K562 (cell line): ENCODE results near the gene RGS6. TPM values are rescaled to one million over a fixed set of nuclear protein-coding genes. Genes with fewer than 3 reads are reported as not detected.

Source experiments
- ATAC-seq: fragments of 200-7000 bp; cut with Tn5 transposase; 3 replicates; pipeline ENCODE4 v1.9.1; 2020; ENCODE audit warnings: moderate library complexity
- BruUV-seq: library from RNA; stranded (reverse); fragments of 400-500 nt; replicated peaks from 2 replicates; lab custom pipeline; 2021; lab: Mats Ljungman, UMichigan
- CTCF ChIA-PET: fragments of 300-600 bp; formaldehyde crosslinking; extraction: SDS; loops from one replicate; lab custom pipeline; 2021; ENCODE audit warnings: low intra/inter-chr PET ratio; lab: Yijun Ruan, JAX
- POLR2A ChIA-PET: fragments of 300-600, 350-650 bp; sonication (Branson Sonifier 250); formaldehyde crosslinking; extraction: SDS; loops from one replicate; lab custom pipeline; 2021; ENCODE audit warnings: antibody characterized with exemption, inconsistent platforms; lab: Yijun Ruan, JAX
- DNase-seq, 4 experiments: peaks; one replicate each; pipeline versions ENCODE4 v3.0.0 to v3.0.0-alpha.2; 2011 to 2018; ENCODE audit warnings: low spot score in 3 of 4, mixed read lengths in 3 of 4; ENCODE audit errors: extremely low read depth in 1 of 4
- FAIRE-seq: peaks from 2 replicates; lab custom pipeline; 2011; peaks lifted over from hg19 to GRCh38; lab: Jason Lieb, UNC
- H2AFZ ChIP-seq: 2 replicates; pipeline ENCODE4 v1.6.0; 2011; ENCODE audit warnings: low read depth, low read length, control low read depth, inconsistent platforms
- H3K27ac ChIP-seq: fragments of 200-600 bp; 3 replicates; pipeline ENCODE4 v1.8.0; 2011; ENCODE audit warnings: low read depth, mild to moderate bottlenecking, control low read depth, inconsistent platforms, low read length, moderate library complexity, mixed read lengths; ENCODE audit errors: extremely low read depth
- H3K27me3 ChIP-seq, 2 experiments: fragments of 300-600 bp in 1 of 2; 2 replicates in 1 of 2; 3 replicates in 1 of 2; pipeline versions ENCODE4 v1.6.0 to v1.8.0; 2011; ENCODE audit warnings: inconsistent platforms in 2 of 2, low read length in 2 of 2, mild to moderate bottlenecking in 1 of 2, mixed read lengths in 1 of 2, moderate library complexity in 1 of 2; ENCODE audit not compliant: control insufficient read depth in 2 of 2, insufficient read depth in 2 of 2
- H3K36me3 ChIP-seq: fragments of 300-600 bp; 3 replicates; pipeline ENCODE4 v1.8.0; 2011; ENCODE audit warnings: mild to moderate bottlenecking, low read length, inconsistent platforms; ENCODE audit not compliant: control insufficient read depth, insufficient read depth
- H3K4me1 ChIP-seq, 2 experiments: fragments of 200-600 bp in 1 of 2; replicated peaks in 1 of 2; 2 replicates in 1 of 2; 3 replicates in 1 of 2; pipeline versions ENCODE4 v1.5.1 to v1.8.0; 2011; ENCODE audit warnings: inconsistent platforms in 2 of 2, low read length in 2 of 2, mild to moderate bottlenecking in 1 of 2, mixed read lengths in 1 of 2, moderate library complexity in 1 of 2; ENCODE audit not compliant: control insufficient read depth in 2 of 2, insufficient read depth in 2 of 2
- H3K4me2 ChIP-seq: 2 replicates; pipeline ENCODE4 v1.6.1; 2011; ENCODE audit warnings: low read length, control low read depth, inconsistent platforms, mixed read lengths; ENCODE audit not compliant: insufficient read depth
- H3K4me3 ChIP-seq: fragments of 200-600 bp; sonication (generic), shearing (Covaris generic); 2 replicates; pipeline ENCODE4 v1.5.1; 2016; ENCODE audit warnings: control low read depth, inconsistent platforms
- H3K79me2 ChIP-seq: fragments of 200-600 bp; 3 replicates; pipeline ENCODE4 v1.8.0; 2011; ENCODE audit warnings: low read length, inconsistent platforms; ENCODE audit not compliant: control insufficient read depth, insufficient read depth
- H3K9ac ChIP-seq, 2 experiments: 2 replicates each; pipeline versions ENCODE4 v1.6.0 to v1.6.1; 2011; ENCODE audit warnings: low read depth in 2 of 2, low read length in 2 of 2, control low read depth in 1 of 2, inconsistent platforms in 1 of 2, mild to moderate bottlenecking in 1 of 2, mixed read lengths in 1 of 2; ENCODE audit not compliant: insufficient read depth in 1 of 2
- H3K9me1 ChIP-seq: one replicate; pipeline ENCODE4 v1.6.0; 2011; ENCODE audit warnings: inconsistent platforms, mild to moderate bottlenecking, low read length, moderate library complexity; ENCODE audit not compliant: control insufficient read depth, insufficient read depth
- H3K9me3 ChIP-seq: replicated peaks from 2 replicates; pipeline ENCODE4 v1.5.1; 2011; ENCODE audit warnings: low read depth, low read length, inconsistent platforms; ENCODE audit not compliant: control insufficient read depth, insufficient read depth
- H4K20me1 ChIP-seq: replicated peaks from 2 replicates; pipeline ENCODE4 v1.6.1; 2011; ENCODE audit warnings: low read length, inconsistent platforms, mixed read lengths; ENCODE audit not compliant: control insufficient read depth, insufficient read depth
- CHD4 ChIP-seq: fragments of 200-600 bp; sonication (generic); IDR thresholded peaks from 3 replicates; pipeline ENCODE4 v1.6.1; 2012; ENCODE audit warnings: low read depth, mild to moderate bottlenecking, mixed read lengths, low read length, inconsistent platforms; ENCODE audit not compliant: insufficient read depth, insufficient replicate concordance, poor library complexity, severe bottlenecking
- HDGF ChIP-seq: fragments of 450-650 bp; IDR thresholded peaks from 2 replicates; pipeline ENCODE4 v1.6.1; 2016
- NR2C2 ChIP-seq, 2 experiments: fragments of 200-800 bp in 1 of 2; sonication (Bioruptor generic) in 1 of 2; sonication (generic) in 1 of 2; formaldehyde crosslinking in 1 of 2; IDR thresholded peaks; 2 replicates each; pipeline versions ENCODE4 v1.6.1 to v1.8.0; 2016 to 2022; ENCODE audit warnings: mild to moderate bottlenecking in 1 of 2, missing compliant biosample characterization in 1 of 2, missing genetic modification characterization in 1 of 2, missing genetic modification reagents in 1 of 2
- ZKSCAN3 ChIP-seq: fragments of 250-450 bp; sonication (Bioruptor Pico); IDR thresholded peaks from 2 replicates; pipeline ENCODE4 v1.4.0; 2020
- WGBS: fragments of 100-300 bp; shearing (Covaris generic); methylation state at CpG from one replicate; pipeline ENCODE4 v1.1.6; 2016; ENCODE audit warnings: low coverage, mixed read lengths; ENCODE audit not compliant: insufficient coverage; ENCODE audit errors: missing lambda C conversion rate; 5-methylcytosine and 5-hydroxymethylcytosine counted together
- in situ Hi-C: fragments of 300-500 bp; cut with MboI; formaldehyde crosslinking; loops from 4 replicates; pipeline ENCODE4 v1.15.0; 2018; ENCODE audit warnings: inconsistent platforms, mixed read lengths
- intact Hi-C: fragments of 100-400 bp; cut with micrococcal nuclease; formaldehyde crosslinking; loops from 2 replicates; pipeline ENCODE4 v1.14.2; 2022
- polyA plus RNA-seq, 8 experiments: library from polyadenylated mRNA; depleted of rRNA in 4 of 8; stranded (reverse) in 5 of 8; unstranded in 3 of 8; fragments of >200 nt; fragmentation: Nextera tagmentation in 2 of 8; fragmentation: Illumina TruSeq in 1 of 8; extraction: Ambion mirVana in 2 of 8; extraction: Trizol in 1 of 8; gene quantifications; 2 replicates each; pipeline versions ENCODE4 v1.2.1 to v1.2.3, GENCODE V29; 2011 to 2014; ENCODE audit warnings: inconsistent platforms in 1 of 8, missing spikeins in 1 of 8
- total RNA-seq, 7 experiments: library from RNA; depleted of rRNA in 6 of 7; stranded (reverse); fragments of >200 nt in 6 of 7; fragmentation: Illumina TruSeq in 2 of 7; extraction: Trizol in 2 of 7; gene quantifications; 2 replicates each; pipeline versions ENCODE4 v1.2.1 to v1.2.3, GENCODE V29; 2011 to 2021; ENCODE audit warnings: low replicate concordance in 1 of 7
- TF ChIP-seq, protein P1 (sequence below): fragments of 450-650 bp; IDR thresholded peaks from 2 replicates; pipeline ENCODE4 v1.6.1; 2016
- TF ChIP-seq, protein P2 (sequence below): IDR thresholded peaks from 2 replicates; pipeline ENCODE4 v1.6.1; 2011; ENCODE audit not compliant: insufficient read length; ENCODE audit errors: extremely low read depth

RGS6 gene
- total and polyA plus RNA-seq, 9 of the 15 experiments (the other 6 are each of a cell fraction or from before 2014, with no cell fraction given) = not detected

GRCh38 chr14:72450473-72451044 lies 518.3 kb downstream of the RGS6 start:
- ATAC-seq (no peak), DNase-seq (no peak), FAIRE-seq (no peak)
- in situ Hi-C loops (no loop called here), intact Hi-C loops (no loop called here)
- no peak for TF ChIP-seq HDGF
- TF ChIP-seq ZKSCAN3 (CRISPR knock-in tag) = no peak
- TF ChIP-seq, protein P1, sequence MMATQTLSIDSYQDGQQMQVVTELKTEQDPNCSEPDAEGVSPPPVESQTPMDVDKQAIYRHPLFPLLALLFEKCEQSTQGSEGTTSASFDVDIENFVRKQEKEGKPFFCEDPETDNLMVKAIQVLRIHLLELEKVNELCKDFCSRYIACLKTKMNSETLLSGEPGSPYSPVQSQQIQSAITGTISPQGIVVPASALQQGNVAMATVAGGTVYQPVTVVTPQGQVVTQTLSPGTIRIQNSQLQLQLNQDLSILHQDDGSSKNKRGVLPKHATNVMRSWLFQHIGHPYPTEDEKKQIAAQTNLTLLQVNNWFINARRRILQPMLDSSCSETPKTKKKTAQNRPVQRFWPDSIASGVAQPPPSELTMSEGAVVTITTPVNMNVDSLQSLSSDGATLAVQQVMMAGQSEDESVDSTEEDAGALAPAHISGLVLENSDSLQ = 0 out of 2 replicates have a peak, but pooled peaks have one; percentile 19
- TF ChIP-seq, protein P2, sequence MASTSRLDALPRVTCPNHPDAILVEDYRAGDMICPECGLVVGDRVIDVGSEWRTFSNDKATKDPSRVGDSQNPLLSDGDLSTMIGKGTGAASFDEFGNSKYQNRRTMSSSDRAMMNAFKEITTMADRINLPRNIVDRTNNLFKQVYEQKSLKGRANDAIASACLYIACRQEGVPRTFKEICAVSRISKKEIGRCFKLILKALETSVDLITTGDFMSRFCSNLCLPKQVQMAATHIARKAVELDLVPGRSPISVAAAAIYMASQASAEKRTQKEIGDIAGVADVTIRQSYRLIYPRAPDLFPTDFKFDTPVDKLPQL = no peak
- TF ChIP-seq CHD4 = no peak
- TF ChIP-seq NR2C2 (CRISPR knock-in tag; IDR thresholded peaks at IDR 0.05) = no peak
- peak; percentile 30; the same call in 1 of the 2 replicates for TF ChIP-seq NR2C2 (tag; IDR thresholded peaks at IDR 0.05)
- Histone ChIP-seq H3K36me3 (no peaks in the 10 kb centered on the region), H4K20me1 (no peaks in the 10 kb centered on the region), H3K27ac (no peak overlapping the region), H3K27me3 (no peaks in the 10 kb centered on the region), H3K4me1 (peaks cover 0 to 12% of the 10 kb centered on the region in 2 experiments; a peak in 3 of 5 replicates), H3K79me2 (no peaks in the 10 kb centered on the region), H3K4me2 (peak overlapping the region; percentile 16; the same call in 1 of the 2 replicates), H3K9me1 (no peaks in the 10 kb centered on the region), H2AFZ (0 out of 2 replicates have a peak overlapping the region, but pooled peaks have one; percentile 19), H3K4me3 (no peak overlapping the region), H3K9me3 (no peaks in the 10 kb centered on the region), H3K9ac (no peak overlapping the region)
- POLR2A ChIA-PET = no interaction called here
- no TSS peak for BruUV-seq
- 15% methylated on average over 7 of the region's 7 CpGs for WGBS
- CTCF ChIA-PET = no interaction called here
